Activated CD4-positive, alpha-beta T cell treated with anti-CD3 and anti-CD28 coated beads, Interleukin-2, amount 50 U/mL, for 4 hours (primary cell): ENCODE data around the gene HDAC11.

ENCODE experiments used
- DNase-seq, 2 experiments: peaks; one replicate each; pipeline ENCODE4 v3.0.0-alpha.2; 2020

HDAC11 gene

DNA sequence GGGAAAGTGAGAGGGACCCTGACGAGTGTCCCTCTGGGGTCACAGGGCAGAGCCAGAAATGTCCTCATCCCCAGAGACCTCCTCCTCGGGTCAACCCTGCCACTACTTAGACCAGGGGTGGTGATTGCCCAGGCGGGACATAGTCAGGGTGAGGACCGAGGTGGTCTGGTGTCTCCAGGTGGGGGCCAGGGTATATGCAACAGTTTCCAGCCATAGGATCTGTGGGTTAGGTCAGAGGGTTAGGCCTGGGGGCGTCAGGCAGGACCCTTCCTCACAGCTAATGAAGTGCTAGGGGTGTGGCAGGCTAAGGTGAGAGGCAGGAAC, 46.5 kb downstream of the HDAC11 start:
- no peak for DNase-seq

DNA sequence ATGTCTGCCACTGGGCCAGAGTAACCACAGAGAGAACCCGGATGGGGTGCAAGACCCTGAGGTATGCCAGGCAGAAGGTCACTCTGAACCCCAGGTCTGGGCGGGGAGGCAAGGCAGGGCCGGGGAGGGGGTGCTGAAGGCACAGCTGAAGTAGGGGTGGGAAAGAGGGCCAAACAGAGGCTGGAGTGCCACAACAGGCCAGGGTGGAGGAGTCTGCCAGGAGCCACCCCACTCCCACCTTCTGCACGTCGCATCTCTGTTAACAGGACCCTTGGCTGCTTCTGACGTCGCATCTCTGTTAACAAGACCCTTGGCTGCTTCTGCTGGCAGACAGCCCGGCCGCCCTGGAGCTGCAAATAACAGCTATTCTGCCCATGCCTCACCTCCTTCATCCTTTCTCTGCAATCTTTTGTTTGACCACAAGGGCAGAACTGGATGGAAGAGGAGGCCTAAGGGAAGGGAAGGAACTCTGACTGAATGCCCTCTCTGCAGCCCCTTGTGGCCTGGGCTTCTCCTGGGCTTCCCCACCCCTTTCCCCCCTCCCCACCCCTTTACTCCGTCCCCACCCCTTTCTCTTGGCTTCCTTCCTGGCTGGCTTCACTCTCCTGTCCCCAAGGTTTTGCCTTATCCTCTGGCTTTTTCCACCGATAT, 48.2 kb downstream of the HDAC11 start:
- DNase-seq = no peak

DNA sequence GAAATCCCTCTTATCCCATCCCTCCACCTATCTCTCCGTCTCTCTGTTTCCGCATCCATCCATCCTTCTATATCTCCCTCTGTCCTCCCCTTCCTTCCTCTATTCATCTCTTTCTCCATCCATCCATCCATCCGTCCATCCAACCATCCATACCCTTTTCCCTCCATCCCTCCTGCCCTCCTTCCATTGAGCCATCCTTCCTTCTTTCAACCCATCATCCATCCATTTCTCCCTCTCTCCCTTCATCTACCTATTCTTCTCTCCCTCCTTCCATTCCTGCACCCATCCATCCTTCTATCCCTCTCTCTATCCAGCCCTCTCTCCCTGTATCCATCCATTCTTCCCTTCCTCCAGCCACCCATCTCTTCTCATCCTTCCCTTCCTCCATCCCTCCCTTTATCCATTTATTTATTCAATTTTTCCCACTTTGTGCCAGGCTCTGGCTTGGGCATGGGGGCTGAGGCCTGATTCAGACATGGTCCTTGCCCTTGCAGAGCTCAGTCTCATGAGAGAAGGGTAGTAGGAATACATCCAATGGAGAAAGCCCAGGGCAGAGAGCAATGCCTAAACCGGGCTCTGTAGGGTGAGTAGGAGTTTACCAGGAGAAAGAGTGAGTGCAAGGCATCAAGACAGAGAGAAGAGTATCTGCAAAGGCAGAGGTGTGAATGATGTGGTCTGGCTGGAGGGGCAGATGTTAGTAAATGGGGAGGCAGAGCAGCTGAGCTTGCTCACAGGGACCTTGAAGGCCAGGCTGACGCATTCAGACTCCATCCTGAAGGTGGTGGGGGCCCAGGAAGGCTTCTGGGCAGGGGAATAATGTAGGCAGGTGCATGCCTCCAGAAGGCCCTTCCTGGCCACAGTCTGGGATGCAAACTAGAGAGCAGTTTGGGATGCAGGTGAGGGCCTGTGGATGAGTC, 49.3 kb downstream of the HDAC11 start:
- DNase-seq = no peak

DNA sequence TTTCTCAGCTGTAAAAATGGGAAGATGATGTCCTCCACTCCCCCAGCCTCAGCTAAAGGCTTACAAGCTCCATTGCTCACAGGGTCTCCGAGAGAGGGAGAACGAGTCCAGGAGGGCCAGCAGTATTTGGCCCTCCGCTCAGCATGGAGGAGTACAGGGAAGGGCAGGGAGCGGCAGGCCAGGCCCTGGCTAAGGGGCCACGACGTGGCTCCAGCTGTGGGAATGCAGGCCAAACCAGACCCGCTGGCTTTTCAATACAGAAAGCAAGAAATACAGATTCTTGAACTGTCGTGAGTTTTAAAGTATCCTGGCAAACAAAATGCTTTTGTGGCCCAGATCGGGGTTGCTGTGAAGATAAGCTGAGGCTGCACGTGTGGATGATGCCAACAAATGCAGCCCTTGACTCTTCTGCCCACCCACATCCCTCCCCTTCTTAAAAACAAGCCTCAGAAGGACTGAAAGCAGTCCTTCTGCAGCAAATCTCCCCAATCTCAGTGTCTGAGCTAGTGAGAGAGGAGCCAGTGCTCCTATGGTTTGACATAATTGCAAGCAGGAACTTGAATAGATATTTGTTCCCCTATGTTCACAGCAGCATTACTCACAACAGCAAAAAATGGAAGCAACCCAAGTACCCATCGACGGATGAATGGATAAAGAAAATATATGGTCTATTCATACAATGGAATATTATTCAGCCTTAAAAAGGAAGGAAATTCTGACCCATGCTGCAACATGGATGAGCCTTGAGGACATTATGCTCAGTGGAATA, 50.3 kb downstream of the HDAC11 start:
- no peak for DNase-seq

DNA sequence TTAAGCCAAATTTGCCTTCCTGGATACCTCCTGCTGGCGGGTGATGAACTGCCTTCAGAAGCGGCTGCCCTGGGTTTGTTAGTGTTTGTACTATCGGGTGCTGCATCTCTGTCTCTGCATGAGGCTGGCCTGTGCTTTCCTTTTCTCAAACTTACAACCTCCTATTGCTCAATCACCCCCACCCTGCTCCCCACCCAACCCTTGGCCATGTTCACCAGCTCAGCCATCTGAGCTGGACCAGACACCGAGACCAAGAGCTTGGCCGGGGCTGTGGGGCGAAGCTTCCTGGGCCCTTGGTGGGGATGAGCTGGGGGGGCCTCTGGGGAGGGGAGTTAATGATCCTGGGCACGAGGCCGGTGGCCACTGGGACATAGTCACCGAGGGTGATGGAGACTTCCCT, 52.0 kb downstream of the HDAC11 start:
- no peak for DNase-seq

DNA sequence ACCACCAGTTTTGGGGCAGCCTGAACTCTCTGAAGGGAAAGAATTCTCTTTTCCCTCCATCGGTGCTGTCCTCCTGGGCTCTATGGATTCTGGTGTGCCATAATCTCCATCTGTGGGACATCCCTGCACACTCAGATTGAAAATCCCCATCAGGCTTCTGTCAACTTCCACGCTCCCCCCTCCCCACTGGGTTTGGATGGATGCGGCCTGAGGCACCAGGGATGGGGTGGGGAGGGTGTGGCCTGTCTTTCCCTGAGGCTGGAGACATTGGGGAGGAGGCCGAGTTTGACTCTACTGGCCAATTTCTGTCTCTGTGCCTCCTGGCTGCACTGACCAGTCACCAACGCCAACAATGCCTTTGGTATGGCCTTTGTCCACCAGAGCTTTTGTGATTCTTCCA, 52.5 kb downstream of the HDAC11 start:
- DNase-seq = no peak

DNA sequence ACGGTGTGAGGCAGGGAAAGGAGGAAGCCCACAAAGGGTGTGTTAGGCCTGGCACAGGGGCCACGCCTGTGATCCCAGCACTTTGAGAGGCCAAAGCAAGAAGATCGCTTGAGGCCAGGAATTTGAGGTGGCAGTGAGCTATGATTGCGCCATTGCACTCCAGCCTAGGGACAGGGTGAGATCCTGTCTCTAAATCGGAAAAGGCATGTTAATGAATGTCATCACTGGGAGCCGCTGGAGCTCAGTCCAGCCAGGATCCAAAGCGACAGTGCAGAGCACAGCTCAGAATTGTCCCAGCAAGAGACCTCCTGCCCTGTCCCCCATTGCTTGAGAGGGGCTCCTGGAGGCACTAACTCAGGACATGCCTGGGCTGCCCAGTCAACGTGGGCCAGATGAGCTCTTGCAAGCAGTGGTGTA, 53.8 kb downstream of the HDAC11 start:
- DNase-seq = no peak

DNA sequence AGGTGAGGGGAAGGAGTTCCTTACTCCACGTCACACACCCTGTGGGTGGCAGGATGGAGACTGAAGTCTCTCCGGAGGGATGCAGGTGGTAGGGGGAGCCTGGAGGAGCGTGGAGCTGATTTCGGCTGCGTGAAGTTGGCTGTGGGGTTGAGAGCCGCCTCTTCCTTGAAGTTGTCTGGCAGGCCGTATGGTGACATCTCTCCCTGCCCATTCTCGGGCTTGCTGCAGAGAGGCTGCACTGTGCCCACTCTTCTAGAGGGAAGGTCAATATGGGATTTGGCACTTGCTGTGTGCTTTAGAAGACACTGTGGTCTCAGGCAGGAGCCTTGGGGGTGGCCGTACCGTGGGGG, 55.4 kb downstream of the HDAC11 start:
- no peak for DNase-seq

DNA sequence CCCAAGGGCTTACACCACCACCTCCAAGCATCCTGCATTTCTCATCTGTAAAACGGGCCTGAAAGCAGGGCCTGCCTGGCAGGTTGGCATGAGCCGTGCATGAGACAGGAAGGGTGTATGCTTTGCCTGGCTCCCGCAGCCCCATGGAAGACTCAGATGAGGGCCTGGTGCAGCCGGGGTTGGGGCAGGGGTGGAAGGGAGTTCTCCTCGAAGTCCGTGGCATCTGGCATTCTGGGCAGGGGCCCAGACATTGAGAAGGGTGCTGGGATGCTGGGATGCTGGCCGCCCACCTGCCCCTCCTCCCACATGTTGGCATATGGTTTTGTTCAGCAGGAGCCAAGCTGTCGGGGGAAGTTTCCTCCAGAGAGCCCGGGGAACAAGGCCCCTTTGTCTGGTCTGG, 55.8 kb downstream of the HDAC11 start:
- no peak for DNase-seq

DNA sequence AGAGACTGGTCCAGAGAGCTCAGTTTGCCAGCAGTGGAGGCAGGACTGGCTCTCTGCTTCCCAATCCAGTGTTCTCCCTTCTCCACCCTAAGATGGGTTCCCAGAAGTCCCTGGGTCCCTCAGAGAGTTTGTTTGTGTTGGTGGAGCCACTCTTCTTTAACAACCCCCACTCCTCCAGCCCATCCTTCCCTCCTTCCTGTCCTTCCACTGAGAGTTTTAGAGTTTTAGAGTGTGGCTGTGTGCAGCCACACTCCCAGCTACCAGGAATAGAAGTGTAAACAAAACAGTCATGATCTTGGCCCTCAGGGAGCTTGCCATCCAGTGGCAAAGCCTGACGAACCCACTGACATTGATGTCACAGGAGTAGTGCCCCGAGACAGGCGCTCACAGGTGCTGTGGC, 56.3 kb downstream of the HDAC11 start:
- no peak for DNase-seq

DNA sequence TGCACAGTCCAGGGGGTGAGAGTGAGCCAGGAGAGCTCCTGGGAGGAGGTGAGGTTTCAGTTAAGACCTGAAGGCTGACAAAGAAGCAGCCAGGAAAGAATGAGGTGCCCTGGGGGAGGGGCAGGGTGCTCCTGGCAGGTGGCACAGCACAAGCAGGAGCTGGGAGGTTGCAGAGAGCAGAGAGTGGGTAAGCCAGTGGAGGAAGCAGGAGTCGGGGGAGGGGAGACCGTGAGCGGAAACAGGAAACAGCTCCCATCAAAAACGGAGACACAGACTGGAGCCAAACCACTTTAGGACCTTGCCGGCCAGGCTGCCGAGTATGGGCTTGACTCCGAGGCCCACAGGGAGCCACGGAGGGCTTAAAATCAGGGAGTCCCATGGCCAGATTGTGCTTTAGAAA, 56.7 kb downstream of the HDAC11 start:
- no peak for DNase-seq

DNA sequence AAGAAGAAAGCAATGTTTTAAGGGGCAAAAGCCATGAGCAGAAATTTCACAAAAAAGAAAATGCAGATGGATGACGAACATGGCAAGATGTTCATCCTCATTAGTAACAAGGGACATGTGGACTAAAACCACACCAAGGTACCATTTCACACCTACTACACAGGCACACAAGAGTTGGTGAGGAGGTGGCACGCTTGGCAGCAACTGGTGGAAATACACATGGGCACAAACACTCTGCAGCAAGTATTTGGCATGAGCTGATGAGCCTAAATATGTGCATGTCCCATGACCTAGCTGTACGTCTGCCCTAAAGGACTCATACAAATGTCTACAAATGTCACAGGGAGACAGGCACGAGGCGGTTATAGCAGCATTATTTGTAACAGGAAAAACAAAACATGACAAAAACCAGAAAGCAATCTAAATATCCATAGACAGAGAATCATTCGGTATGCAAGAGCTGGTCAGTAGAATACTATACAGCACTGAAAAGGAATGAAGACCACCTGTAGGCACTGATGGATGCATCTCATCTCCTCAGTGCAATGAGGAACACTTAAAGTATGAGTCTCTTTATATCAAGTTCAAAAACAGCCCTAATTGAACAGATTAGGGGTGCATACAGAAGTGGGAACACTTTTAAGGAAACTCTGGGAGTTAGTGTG, 57.3 kb downstream of the HDAC11 start:
- DNase-seq = no peak

DNA sequence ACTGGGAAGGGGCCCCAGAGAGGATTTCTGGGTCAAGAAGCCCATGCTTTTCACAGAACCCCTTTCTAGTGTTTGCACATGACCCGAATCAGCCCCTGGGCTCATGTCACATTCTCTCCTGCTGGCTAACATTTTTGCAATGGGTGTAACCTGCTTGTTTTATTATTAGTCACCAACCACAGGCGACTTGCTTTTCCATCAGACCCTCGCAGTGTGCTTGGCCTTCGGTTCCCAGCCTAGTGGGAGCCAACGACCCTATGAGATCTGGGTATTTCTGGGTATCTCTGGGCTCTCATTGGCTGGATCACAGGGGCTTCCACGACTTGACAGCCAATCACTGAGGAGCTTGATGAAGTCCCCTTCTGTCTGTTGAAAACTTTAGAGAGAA, 57.8 kb downstream of the HDAC11 start:
- no peak for DNase-seq

DNA sequence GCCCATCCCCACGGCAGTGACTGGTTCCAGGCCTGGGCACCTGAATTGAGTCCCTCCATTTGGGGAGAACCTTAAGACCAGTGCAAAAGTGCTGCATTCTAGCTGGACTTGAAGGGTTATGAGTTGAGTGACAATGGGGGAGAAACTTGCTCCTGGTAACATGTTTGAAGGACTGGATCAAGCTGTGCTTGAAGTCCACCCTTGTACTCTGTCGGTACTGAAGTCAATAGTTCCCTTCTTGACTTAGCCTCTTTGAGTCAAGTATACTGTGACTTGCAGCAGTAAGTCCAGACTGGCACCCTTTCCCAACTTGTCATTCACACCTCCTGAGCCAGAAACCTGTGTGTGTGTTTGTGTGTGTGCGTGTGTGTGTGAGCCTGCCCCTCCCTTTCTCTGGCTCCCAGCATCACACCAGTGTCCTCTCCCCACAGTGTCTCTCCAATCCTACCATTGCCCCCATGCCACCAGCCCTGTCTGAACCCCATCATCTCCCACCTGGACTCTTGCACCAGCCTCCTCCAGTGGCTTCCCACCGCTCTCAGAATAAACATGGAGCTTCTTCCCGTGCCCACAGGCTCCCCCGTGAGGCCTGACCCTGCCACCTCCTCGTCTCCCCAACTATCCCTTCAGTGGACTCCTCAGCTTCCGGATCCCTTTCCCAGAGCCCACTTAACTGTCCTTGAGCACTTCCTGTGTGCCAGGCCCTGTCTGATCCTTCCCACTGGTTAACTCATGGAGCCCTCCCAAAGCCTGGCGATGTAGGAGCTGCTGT, 58.6 kb downstream of the HDAC11 start:
- DNase-seq = no peak

DNA sequence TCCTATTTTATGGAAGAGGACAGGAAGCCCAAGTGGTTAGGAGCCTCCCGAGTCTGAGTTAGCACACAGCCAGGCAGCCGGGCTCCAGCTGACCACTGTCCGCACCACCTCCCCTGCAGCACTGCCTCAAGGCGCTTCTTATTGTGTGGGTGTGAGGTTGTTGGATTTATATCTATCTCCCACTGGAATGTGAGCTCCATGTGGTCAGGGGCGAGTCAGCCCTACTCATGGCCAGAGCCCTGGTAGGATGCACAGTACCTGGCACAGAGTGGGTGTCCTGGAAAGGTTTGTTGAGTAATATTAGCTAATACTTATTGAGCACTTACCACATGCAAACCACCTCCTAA, 59.2 kb downstream of the HDAC11 start:
- no peak for DNase-seq

DNA sequence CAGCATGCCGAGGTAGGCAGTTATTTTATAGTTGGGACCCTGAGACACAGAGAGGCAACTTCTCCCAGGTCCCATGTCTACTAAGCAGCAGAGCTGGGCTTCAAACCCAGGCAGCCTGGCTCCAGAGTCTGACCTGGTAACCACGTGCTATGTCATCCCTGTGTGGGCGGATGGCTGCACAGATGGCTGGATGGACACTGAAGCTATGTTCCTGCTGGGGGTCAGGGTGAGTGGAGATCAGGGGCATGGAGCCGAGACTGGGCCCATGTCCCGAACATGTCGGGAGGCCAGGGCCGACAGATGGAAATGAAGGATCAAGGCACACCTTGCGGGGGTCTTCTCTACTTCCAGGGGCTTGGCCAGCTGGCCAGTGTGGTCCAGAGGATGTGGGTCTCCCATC, 59.6 kb downstream of the HDAC11 start:
- DNase-seq = no peak

DNA sequence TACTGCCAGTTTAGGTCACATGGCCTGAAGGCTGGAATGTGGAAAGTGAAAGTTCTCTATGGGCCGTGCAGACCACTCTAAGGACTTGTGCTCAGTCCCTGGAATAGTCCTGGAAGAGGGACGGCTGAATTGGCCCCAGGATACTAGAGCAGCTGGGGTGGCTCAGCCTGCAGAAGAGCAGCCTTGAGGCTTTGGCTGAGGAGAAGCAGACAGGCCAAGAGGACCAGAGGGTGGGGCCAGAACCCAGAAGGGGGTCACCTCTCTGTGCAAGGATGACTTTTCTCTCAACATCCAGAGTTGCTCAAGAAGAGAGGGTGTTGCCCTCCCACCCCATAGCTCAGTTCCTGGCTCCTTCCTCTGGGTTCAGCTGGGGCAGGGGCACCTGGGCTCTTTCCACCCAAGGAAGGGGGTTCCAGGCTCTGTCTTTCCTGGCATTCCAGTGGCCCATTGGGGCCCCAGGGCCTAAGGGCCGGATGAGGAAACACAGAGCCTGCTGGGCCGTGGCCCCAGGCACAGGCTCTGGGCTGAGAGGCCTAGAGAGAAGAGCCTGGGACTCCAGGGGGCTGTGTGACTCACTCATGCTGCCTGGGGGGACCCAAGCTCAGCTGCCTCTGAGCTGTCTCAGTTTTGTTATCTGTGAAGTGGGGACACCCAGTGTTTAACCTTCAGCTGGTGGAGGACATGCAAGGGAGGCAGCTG, 60.3 kb downstream of the HDAC11 start:
- no peak for DNase-seq

DNA sequence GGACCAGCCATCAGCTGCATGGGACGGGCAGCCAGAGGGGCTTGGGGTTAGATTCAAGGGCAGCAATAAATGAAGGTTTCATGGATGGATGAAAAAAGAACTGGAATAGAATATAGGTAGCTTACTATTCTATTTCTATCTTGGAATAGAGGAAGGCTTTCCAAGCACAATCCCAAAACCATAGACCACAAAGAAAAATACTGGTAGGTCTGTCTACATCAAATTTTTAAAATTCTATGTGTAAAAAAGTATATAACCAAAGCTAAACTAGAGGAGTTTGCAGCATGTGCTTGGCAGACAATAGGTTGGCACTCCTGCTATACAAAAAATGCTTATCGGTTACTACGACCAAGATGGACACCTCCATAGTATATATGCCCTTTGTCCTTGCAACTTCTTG, 61.6 kb downstream of the HDAC11 start:
- no peak for DNase-seq

DNA sequence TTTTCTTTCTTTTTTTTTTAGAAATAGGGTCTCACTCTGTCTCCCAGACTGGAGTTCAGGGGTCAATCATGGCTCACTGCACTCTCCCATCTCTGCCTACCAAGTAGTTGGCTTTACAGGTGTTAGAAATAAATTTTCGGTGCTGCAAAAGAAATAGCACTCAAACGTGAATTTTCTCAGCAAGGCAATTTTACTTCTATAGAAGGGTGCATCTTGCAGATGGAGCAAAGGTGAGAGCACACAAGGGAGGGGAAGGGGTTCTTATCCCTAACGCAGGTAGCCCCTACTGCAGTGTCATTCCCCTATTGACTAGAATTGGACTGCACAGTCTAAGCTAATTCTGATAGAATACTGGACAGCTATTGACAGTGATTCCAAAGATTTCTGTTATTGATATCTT, 62.0 kb downstream of the HDAC11 start:
- DNase-seq = no peak

DNA sequence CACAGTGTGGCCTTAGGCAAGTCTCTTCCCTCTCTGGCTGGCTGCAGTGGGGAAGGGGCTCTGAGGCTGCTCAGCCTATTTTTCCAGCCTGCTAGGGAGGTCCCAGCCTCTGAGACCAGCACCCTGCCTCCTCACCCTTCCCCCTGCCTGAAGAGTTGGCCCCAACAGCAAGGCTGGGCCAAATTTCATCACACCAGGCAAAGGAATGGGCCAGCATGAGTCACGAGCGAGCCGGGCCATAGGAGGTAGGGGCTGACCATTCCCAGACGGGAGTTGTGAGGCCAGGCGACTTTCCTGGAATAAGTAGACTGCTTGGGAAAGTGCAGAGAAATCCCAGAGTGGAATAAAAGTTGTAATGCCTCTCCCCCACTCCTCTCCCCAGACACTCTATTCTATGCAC, 63.1 kb downstream of the HDAC11 start:
- no peak for DNase-seq

DNA sequence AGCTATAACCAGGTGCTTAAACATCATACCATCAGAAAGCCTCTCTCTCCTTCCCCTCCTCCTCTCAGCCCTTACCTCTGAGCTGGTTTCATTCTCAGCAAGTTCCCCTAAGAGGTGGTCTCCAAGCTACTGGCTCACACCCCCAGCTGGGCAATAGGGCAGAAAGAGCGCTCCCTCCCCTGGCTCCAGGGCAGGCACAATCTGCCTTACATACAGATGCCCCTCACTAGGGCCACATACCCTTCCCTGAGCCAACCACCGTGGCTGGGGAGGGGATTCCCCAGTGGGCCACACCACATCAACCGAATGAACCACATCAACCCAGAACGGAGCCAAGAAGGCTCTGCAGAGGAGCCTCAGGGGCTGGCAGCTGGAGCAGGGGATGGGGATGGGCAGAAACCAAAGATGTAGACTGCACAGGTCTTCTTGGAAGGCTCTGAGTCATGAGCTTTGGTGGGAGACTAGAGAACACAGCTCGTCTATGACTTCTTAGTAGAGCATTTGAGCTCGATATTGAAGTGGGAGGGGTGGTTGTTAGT, 64.3 kb downstream of the HDAC11 start:
- peak; percentile 43 for DNase-seq
